IPS DF 4.7 (cell line): ENCODE measurements around the gene ZRANB3.

Source experiments
- DNase-seq: peaks from one replicate; pipeline ENCODE4 v3.0.0-alpha.2; 2013; ENCODE audit warnings: low spot score; ENCODE audit errors: extremely low read depth

Gene ZRANB3

DNA sequence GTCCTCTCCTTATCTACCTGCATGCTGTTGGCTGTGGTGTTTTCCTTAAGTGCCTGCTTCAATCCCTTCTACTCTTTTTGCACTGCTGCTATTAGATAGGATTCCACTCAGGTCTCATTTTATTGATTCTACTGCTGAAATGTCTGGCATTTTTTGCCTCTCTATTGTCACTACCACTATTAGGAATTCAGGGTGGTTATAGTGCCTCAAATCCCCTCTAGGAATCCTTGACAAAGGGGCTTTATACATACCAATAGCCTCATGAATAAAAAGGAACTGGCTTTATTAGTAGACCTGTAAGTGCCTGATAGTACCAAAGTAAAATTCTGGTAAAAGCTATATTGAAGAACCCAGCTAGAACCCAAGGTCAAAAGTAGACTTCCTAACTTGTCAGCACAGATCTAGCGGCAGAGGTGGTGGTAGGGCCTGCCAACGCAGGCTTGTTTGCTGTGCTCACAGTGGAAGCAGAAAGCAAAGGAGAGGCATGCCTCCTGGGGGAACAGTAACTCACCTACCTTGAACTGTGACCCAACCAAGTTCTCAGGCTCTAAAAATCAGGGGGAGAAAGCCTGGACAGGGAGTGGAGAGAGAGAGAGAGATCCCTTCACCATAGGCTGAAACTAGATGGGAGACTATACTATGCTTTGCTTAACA lies 278.1 kb downstream of the ZRANB3 start:
- DNase-seq, result no peak

- no peak for DNase-seq
These were observed 282.4 kb downstream of the ZRANB3 start for GRCh38 chr2:135248611-135249010.

DNA sequence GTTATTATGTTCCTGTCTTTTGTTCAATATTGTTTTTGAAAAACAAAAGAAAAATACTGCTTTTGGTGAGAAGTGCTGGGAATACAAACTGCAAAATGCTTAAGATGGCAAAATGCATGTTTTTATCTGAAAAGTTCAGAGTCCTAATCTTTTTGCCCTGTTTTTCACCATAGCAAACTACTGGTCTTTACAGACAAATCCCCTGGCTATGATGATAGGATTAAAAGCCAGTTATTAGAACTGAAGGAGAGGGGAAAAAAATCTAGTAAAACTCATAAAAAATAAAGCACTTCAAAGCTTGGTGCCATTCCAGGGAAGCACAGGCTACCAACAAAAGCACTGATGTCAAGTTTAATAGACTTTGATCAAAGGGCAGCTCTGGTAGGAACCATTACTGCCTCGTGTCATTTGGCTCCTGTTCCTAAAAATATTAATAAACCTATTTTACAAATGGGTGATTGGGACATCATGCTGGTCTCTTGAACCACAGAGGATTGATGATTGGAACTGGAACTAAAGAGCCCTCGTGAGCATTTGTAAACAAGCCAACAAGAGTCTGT lies 284.2 kb downstream of the ZRANB3 start:
- no peak for DNase-seq

GRCh38 chr2:135245071-135245470 lies 285.9 kb downstream of the ZRANB3 start:
- no peak for DNase-seq

DNA sequence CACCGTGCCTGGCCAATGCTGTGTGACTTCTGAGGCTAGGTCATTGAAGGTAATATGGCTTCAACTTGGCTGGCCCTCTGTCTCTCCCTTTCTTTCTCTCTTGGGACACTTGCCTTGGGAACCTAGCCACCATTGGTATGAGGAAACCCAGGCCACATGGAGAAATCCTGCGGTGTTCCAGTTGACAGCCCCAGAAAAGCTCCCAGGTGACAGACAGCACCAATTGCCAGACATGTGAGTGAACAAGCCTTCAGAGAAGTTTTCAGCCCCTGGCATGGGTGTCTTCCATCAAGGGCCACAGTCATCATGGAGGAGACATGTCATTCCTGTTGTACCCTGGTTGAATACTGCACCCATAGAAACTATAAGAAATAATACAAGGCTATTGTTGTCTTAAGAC lies 292.4 kb downstream of the ZRANB3 start:
- DNase-seq, result no peak

DNA sequence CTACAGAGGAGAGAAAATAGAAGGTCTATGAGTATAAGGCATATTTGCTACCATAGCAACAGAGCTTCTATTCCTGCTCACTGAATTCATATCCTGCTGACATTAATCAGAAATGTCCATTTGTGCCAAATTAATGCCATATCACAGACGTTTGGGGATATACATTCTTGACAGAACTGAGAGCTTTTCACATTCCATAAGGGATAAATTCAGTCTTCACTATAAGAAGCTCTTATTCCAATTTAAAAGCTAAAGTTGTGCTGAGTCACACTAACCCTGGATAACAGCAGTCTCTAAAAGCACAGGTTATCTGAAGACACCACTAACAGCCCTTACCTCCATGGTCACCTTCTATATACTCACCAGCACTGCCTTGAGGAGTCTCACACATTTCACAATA lies 300.9 kb downstream of the ZRANB3 start:
- DNase-seq, result no peak

DNA sequence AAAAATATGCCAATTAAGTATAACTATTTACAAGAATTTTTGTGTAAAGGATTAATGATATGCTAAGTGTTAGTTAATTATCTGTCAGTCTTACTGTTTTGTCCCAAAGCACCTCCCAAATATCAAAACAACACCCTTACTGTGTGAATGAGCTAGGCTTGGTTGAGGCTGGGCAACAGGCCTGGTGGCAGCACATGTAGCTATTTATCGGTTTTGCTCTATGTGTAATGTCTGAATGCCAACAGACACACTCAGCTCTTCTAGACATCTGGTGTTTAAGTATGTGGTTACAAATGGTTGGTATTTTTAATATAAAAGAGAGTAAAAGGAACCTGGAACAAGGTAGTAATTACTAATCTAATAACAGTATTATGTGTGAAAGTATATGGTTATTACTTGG lies 303.6 kb downstream of the ZRANB3 start:
- DNase-seq, result no peak

DNA sequence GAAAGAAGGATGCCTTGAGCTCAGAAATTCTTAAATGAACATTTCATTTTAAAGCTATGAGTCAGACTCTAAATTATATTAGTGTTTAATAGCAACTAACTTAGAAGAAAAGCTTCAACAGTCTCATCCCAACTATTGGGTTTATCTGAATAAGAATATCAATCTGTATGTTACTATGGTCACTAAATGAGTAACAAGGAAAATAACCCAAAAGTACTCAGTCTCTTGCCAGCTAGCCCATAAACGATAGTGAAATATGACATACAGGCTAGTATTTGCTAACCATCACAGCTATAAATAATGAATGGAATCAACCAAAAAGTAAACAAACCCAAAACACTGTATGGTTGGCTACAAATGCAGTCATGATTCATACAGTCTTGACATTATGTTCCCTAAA lies 304.1 kb downstream of the ZRANB3 start:
- DNase-seq, result no peak

DNA sequence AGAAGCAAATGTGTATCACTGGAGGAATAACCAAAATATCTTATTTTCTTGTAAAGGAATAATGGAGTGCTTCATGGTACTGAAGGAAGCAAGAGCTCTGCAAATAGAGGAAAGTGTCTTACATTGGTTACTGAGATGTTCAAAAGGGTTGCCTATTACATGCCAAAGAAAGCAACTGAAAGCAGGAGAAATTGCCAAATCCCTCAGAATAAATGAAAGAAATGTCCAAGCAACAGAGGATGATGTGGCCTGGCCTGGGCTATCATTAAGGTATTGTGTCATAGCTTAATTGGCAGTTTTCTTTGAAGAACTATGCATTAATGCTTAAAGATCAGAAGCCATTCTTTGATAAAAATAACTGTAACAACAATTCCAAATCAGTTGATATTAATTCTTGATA lies 305.2 kb downstream of the ZRANB3 start:
- DNase-seq, result no peak

DNA sequence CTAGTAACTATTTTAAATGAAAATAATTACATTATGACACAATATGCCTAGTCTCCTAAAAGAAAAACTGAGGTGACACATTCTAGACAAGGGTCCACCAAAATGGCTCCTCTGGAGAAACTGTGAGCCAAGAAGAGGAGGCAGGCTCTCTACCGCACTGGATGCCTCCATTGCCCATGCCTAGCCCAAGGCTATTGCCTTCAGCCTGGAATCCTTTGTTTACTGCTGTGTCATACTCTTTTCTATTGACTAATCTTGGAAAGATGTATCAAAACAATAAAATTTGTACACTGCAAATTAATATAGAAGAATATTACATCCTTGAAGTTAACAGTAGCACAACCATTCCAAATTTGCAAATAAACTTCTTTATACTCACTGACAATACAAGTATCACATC lies 311.8 kb downstream of the ZRANB3 start:
- no peak for DNase-seq

DNA sequence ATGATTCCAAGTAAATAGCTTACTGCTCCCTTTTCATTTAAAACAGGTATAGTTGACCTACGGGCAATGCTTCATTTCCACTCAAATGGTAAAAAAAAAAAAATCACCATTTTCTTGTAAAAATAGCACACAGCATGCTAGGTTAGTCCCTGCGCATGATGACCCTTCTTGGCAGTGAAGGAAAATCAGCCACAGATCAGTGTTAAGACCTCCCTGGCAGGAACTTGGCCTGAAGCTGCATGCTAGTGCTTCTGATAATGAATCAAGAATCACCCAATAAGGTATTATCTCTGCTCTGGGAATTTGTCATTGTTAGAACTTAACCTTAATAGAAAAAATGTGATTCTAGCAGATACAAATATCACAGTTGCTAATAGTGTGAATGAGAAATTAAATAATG lies 312.6 kb downstream of the ZRANB3 start:
- no peak for DNase-seq

DNA sequence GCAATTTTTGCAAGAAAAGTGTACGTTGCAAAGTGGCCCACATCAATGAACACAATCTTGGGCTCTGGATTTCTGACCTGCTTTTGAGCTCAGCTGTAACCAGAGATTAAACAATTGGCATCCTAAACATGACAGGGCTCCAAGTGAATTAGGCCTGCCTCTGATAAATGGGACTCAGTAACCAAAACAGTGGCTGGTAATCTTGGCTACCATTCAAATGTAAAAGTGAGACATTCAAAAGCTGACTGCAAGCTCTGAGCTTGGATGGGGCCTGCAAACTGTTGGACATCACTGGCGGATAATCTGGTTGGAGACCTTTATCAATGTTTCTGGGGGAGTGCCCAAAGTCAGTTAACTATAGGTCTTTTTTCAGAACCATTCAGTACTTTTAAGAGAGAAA lies 318.3 kb downstream of the ZRANB3 start:
- peak; percentile 9 for DNase-seq

DNA sequence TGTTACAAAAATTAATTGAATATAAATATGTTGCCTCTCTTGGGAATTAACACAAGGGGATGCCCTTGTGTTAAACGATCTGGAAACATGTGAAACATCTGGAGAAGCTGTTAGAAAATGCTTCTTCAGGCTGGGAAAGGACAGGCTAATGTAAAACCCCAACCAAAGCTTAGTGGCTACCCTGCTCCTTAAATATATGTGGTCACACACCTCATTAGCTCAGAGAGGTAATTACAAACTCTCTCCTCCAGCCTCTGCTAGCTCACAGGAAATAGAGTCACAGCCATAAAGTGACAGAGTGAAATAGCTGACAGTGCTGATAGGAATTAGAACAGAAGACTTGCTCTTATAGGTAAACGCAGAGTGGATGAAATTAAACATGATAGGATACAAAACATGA lies 323.0 kb downstream of the ZRANB3 start:
- DNase-seq, result no peak

GRCh38 chr2:135203944-135204343 lies 327.1 kb downstream of the ZRANB3 start:
- no peak for DNase-seq

GRCh38 chr2:135202751-135203150 lies 328.3 kb downstream of the ZRANB3 start:
- no peak for DNase-seq

GRCh38 chr2:135198481-135198880 lies 332.5 kb downstream of the ZRANB3 start:
- no peak for DNase-seq

DNA sequence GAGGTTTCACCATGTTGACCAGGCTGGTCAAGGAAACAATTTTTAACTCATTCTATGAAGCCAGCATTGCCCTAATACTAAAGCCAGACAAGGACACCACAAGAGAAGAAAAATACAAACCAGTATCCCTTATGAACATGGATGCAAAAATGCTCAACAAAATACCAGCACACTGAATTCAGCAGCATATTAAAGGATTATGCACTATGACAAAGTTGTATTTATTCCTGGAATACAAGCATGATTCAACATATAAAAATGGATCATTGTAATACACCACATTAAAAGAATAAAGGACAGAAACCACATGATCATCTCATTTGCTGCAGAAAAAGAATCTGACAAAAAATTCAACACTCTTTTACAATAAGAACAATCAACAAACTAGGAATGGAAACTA lies 340.2 kb downstream of the ZRANB3 start:
- no peak for DNase-seq

DNA sequence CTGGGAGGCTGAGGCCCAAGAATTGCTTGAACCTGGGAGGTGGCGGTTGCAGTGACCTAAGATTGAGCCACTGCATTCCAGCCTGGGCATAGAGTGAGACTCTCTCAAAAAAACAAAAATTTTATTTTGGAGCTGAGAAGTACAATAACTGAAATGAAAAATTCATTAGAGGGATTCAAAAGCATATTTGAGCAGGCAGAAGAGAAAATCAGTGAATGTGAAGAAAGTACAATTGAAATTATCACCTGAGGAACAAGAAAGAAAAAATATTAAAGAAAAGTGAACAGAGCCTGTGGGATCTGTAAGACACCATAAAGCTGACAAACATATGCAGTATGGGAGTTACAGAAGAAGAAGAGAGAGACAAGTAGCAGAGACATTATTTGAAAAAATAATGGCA lies 341.9 kb downstream of the ZRANB3 start:
- DNase-seq, result no peak

- no peak for DNase-seq
These were observed 343.7 kb downstream of the ZRANB3 start for GRCh38 chr2:135187270-135187669.

GRCh38 chr2:135186054-135186453 lies 345.0 kb downstream of the ZRANB3 start:
- no peak for DNase-seq

- DNase-seq, result no peak
These were observed 347.2 kb downstream of the ZRANB3 start for GRCh38 chr2:135183822-135184221.

DNA sequence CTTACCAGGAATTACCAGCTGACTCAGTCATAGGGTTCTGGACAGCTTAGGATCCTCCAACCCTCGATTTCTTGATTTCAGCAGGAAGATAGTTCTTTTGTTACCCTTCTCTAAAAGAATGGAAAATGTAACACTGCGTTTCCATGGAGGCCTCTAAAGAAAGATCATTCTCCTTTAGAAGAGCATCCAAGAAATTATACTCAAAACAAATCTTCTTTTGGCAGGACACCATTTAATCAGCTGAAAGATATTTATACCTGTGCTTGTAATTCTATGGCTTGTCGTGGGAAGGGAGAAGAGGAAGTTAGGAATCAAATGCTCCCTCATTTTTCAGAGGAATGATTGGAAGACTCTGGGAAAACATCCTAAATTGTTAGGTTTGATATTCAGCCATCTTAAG lies 348.4 kb downstream of the ZRANB3 start:
- DNase-seq, result no peak

DNA sequence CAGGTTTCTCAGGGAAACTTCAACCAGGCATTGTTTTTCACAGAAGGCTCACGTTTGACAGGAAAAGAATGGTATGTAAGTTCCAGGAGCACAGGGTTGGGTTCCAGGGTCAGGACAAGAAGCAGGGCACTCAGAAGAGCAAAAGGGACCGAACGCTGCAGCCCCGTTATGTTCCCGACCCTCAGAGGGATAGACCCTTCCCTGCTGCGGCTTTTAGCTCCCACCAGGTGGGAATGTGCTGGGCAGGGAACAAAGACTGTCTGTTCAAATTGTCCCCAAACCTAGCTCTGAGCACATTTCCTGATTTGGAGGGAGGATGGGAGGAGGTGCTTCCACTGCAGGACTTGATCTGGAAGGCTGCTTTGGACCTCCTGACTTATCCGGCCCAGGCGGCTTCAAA lies 348.8 kb downstream of the ZRANB3 start:
- no peak for DNase-seq

- no peak for DNase-seq
These were observed 351.3 kb downstream of the ZRANB3 start for GRCh38 chr2:135179689-135180088.
